DND-41 (cell line): Measurements from ENCODE around the gene EEFSEC.

Experiments used
- EZH2 ChIP-seq: IDR thresholded peaks from 3 replicates; pipeline ENCODE4 v1.6.1; 2012; ENCODE audit warnings: borderline replicate concordance, low read depth, mild to moderate bottlenecking, moderate library complexity, low read length, inconsistent platforms; ENCODE audit not compliant: severe bottlenecking
- TF ChIP-seq, protein P1 (sequence below): IDR thresholded peaks from 2 replicates; pipeline ENCODE4 v1.5.1; 2012; ENCODE audit warnings: borderline replicate concordance, low read length, moderate library complexity, mild to moderate bottlenecking; ENCODE audit not compliant: poor library complexity, severe bottlenecking; ENCODE audit errors: extremely low read depth

DNA sequence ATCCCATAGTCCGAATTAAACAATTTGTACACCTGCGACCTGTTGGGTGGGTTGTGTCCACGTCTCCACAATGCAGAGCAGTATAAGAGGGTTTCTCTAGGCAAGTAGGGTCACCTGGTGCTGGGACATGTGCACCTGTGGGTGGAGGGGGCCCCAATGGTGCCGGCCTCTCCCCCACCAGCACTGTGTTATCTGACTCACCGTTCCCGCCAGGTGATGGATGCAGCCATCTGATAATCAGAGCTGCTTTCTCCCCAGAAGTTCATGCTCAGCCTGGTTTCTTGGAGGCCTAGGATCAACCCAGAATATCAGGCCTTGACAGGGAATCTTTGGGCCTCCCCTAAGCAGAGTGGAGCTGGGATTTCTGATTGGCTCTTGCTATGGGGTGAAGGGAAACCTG is 227.4 kb downstream of the EEFSEC start:
- TF ChIP-seq, protein P1, sequence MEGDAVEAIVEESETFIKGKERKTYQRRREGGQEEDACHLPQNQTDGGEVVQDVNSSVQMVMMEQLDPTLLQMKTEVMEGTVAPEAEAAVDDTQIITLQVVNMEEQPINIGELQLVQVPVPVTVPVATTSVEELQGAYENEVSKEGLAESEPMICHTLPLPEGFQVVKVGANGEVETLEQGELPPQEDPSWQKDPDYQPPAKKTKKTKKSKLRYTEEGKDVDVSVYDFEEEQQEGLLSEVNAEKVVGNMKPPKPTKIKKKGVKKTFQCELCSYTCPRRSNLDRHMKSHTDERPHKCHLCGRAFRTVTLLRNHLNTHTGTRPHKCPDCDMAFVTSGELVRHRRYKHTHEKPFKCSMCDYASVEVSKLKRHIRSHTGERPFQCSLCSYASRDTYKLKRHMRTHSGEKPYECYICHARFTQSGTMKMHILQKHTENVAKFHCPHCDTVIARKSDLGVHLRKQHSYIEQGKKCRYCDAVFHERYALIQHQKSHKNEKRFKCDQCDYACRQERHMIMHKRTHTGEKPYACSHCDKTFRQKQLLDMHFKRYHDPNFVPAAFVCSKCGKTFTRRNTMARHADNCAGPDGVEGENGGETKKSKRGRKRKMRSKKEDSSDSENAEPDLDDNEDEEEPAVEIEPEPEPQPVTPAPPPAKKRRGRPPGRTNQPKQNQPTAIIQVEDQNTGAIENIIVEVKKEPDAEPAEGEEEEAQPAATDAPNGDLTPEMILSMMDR: no peak
- no peak for TF ChIP-seq EZH2
